ENCODE results near the gene DYNLT2B. TPM values are rescaled to one million over a fixed set of nuclear protein-coding genes. Genes with fewer than 3 reads are reported as not detected.
"Not testable (repeated sequence)": the region's sequence is repeated elsewhere in the genome, so short reads cannot be mapped to it uniquely, and the experiment has no call there.

DYNLT2B gene
- total and polyA plus RNA-seq, 5 donors, result 3.6 to 8.4 (median 4.7) TPM

DNA sequence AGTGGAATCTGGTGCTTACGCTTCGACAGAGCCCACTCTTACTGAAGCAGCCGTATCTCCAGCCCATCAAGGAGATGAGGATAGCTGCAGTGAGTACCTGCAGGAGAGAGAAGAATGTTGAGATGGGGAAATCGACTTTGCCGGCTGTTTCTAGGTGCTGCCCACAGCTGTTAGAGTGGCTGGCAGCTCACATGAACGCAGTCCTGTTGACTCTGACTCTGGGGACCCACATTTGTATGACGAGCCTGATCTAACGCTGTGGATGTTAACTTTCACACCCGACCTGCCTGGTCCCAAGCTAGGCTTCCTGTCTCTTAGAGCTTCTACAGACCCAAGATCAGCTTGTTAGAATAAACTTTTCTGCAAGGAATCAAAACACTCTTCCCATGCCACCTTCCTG lies 8.9 kb upstream of the DYNLT2B start:
- no peak for ATAC-seq
- Histone ChIP-seq H3K9me3 (ENCODE audit: control insufficient read depth, low read length) (no peaks in the 10 kb centered on the region), H3K4me1 (ENCODE audit: control insufficient read depth, insufficient read depth, low read length) (no peaks in the 10 kb centered on the region), H3K27me3 (ENCODE audit: control insufficient read depth, insufficient read depth) (no peaks in the 10 kb centered on the region), H3K27ac (ENCODE audit: low read length) (no peak overlapping the region), H3K4me3 (ENCODE audit: low read length) (no peak overlapping the region)
- intact Hi-C loops (cut with DNase I), result no loop called here
- 70% methylated on average over 9 of the region's 9 CpGs for WGBS
- DNase-seq, result no peak

DNA sequence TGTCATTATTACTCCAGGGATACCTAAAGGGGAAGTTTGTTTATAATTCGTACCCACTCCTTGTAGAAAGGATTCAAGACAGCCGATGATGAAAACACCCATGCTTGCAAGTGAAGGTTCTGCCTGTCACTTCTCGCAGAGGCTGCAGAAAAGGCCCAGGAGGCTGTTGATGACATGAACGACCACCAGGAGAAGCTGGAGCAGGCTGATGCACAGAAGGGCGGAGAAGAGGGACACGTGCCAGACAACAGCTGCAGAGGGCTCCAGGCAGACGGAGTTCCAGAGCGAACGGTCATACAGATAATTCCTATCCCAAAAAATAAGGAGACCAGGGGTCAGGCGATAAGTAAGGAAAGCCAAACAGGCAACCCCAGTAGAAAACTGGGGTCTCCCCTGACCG lies 5.7 kb upstream of the DYNLT2B start:
- DNase-seq, result peak; percentile 44 to 64 (median 48)
- no peak overlapping the region for H3K27ac ChIP-seq (ENCODE audit: low read length)
- H3K9me3 ChIP-seq (ENCODE audit: control insufficient read depth, low read length), result no peaks in the 10 kb centered on the region
- no peak for ATAC-seq
- H3K4me1 ChIP-seq (ENCODE audit: control insufficient read depth, insufficient read depth, low read length), result no peaks in the 10 kb centered on the region
- intact Hi-C loops (cut with DNase I), result no loop called here
- WGBS, result 45% methylated on average over 11 of the region's 11 CpGs
- no peaks in the 10 kb centered on the region for H3K27me3 ChIP-seq (ENCODE audit: control insufficient read depth, insufficient read depth)
- H3K4me3 ChIP-seq (ENCODE audit: low read length), result no peak overlapping the region

DNA sequence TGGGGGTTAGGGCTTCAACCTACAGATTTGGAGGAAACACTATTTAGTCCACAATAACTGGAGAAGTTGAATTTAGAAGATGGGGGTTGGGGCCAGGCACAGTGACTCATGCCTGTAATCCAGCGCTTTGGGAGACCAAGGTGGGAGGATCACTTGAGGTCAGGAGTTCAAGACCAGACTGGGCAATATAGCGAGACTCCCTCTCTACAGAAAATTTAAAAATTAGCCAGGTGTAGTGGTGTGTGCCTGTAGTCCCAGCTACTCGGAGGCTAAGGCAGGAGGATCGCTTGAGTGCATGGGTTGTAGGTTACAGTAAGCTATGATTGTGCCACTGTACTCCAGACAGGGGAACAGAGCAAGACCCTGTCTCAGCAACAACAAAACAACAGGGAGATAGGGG lies 5.0 kb upstream of the DYNLT2B start:
- H3K9me3 ChIP-seq (ENCODE audit: control insufficient read depth, low read length), result no peaks in the 10 kb centered on the region
- DNase-seq (no peak), ATAC-seq (no peak)
- no peak overlapping the region for H3K27ac ChIP-seq (ENCODE audit: low read length)
- WGBS, result 97% methylated on average over 4 of the region's 4 CpGs
- H3K4me3 ChIP-seq (ENCODE audit: low read length), result no peak overlapping the region
- intact Hi-C loops (cut with DNase I), result no loop called here
- no peaks in the 10 kb centered on the region for H3K4me1 ChIP-seq (ENCODE audit: control insufficient read depth, insufficient read depth, low read length)
- H3K27me3 ChIP-seq (ENCODE audit: control insufficient read depth, insufficient read depth), result no peaks in the 10 kb centered on the region

DNA sequence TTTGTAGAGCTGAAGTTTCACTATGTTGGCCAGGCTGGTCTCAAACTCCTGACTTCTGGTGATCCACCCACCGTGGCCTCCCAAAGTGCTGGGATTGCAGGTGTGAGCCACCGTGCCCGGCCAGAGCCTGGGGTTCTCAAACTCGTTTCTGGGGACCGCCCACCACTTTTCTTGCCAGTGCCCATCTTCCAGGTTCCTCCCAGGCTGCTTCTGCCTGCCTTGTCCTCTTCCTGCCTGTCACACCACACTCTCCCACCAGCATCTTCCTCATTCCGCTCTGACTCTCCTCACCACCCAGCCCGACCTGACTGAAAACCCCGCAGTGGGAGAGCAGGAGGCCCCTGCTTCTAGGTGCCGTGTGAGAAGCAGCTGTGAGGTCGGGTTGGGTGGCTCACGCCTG lies 3.1 kb upstream of the DYNLT2B start:
- Histone ChIP-seq H3K27me3 (ENCODE audit: control insufficient read depth, insufficient read depth) (no peaks in the 10 kb centered on the region), H3K9me3 (ENCODE audit: control insufficient read depth, low read length) (no peaks in the 10 kb centered on the region), H3K4me1 (ENCODE audit: control insufficient read depth, insufficient read depth, low read length) (no peaks in the 10 kb centered on the region), H3K4me3 (ENCODE audit: low read length) (no peak overlapping the region), H3K27ac (ENCODE audit: low read length) (no peak overlapping the region)
- no peak for DNase-seq
- 82% methylated on average over 11 of the region's 11 CpGs for WGBS
- no peak for ATAC-seq
- intact Hi-C loops (cut with DNase I), result no loop called here

DNA sequence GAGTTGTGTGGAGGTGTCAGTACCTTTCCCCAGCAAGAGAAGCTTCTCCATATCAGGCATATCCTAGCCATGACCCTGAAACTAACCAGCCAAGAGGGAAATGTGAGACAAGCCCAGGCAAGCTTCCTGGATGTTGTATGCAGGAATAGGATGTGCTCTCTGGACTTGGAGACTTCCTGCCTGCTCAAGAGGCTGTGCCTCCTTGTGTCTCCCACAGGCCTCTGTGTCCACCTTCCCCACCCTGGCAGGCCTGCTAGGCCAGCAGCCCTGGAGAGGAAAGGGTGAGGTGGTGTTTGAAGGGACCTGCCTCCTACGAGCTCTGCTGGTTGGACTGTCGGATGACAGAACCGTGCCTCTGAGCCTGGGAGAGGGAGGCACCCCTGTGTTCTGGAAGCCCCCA lies 2.1 kb upstream of the DYNLT2B start:
- DNase-seq (no peak), ATAC-seq (no peak)
- no peaks in the 10 kb centered on the region for H3K9me3 ChIP-seq (ENCODE audit: control insufficient read depth, low read length)
- H3K4me3 ChIP-seq (ENCODE audit: low read length), result no peak overlapping the region
- intact Hi-C loops (cut with DNase I), result no loop called here
- no peaks in the 10 kb centered on the region for H3K27me3 ChIP-seq (ENCODE audit: control insufficient read depth, insufficient read depth)
- no peaks in the 10 kb centered on the region for H3K4me1 ChIP-seq (ENCODE audit: control insufficient read depth, insufficient read depth, low read length)
- WGBS, result 59% methylated on average over 3 of the region's 3 CpGs
- no peak overlapping the region for H3K27ac ChIP-seq (ENCODE audit: low read length)

GRCh38 chr3:196316799-196317686 lies 997 bp downstream of the DYNLT2B start:
- intact Hi-C loops (cut with DNase I); H3K4me1 ChIP-seq (ENCODE audit: control insufficient read depth, insufficient read depth, low read length); ATAC-seq; H3K9me3 ChIP-seq (ENCODE audit: control insufficient read depth, low read length); H3K27me3 ChIP-seq (ENCODE audit: control insufficient read depth, insufficient read depth); DNase-seq: not testable (repeated sequence)
- peak overlapping the region; percentile 84 for H3K27ac ChIP-seq (ENCODE audit: low read length)
- peak overlapping the region; percentile 74 for H3K4me3 ChIP-seq (ENCODE audit: low read length)
- WGBS, result 11% methylated on average over 16 of the region's 17 CpGs

DNA sequence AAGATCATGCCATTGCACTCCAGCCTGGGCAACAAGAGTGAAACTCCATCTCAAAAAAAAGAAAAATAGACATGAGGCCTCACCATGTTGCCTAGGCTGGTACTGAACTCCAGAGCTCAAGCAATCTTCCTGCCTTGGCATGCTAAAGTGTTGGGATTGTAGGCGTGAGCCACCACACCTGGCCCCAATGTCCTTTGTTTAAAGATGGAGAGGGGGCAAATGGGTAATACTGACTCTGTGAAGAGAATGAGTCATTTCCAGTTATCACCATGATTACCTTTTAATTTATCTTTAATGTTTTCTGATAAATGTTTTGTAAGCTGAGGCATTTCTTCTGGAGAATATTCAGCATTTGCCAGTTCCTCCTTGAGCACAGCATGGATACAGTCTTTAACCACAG lies 2.2 kb downstream of the DYNLT2B start:
- WGBS, result 91% methylated on average over 1 of the region's 1 CpG

GRCh38 chr3:196314597-196314996 lies 3.4 kb downstream of the DYNLT2B start:
- no peak for ATAC-seq
- Histone ChIP-seq H3K4me3 (ENCODE audit: low read length) (no peak overlapping the region), H3K27ac (ENCODE audit: low read length) (no peak overlapping the region), H3K4me1 (ENCODE audit: control insufficient read depth, insufficient read depth, low read length) (no peaks in the 10 kb centered on the region), H3K9me3 (ENCODE audit: control insufficient read depth, low read length) (no peaks in the 10 kb centered on the region), H3K27me3 (ENCODE audit: control insufficient read depth, insufficient read depth) (no peaks in the 10 kb centered on the region)
- 96% methylated on average over 3 of the region's 3 CpGs for whole genome bisulfite sequencing
- DNase-seq, result no peak
- intact Hi-C loops (cut with DNase I), result no loop called here

More for the DNA sequence above, 2.2 kb downstream of the DYNLT2B start:
- Histone ChIP-seq H3K27ac (ENCODE audit: low read length) (no peak overlapping the region), H3K27me3 (ENCODE audit: control insufficient read depth, insufficient read depth) (no peaks in the 10 kb centered on the region), H3K4me3 (ENCODE audit: low read length) (no peak overlapping the region), H3K9me3 (ENCODE audit: control insufficient read depth, low read length) (no peaks in the 10 kb centered on the region), H3K4me1 (ENCODE audit: control insufficient read depth, insufficient read depth, low read length) (no peaks in the 10 kb centered on the region)
- intact Hi-C loops (cut with DNase I), result no loop called here
- DNase-seq, result no peak
- no peak for ATAC-seq

DNA sequence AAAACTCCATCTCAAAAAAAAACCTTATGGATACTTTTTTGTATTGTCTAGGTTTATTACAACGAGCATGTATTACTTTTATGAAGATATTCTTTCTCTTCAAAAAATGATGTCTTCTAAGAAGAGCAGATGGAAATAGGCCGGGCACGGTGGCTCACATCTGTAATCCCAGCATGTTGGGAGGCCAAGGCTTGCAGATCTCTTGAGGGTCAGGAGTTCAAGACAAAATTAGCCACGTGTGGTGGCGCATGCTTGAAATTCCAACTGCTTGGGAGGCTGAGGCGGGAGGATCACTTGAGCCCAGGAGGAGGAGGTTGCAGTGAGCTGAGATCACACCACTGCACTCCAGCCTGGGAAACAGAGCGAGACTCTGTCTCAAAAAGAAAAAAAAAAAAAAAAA lies 4.0 kb downstream of the DYNLT2B start:
- H3K9me3 ChIP-seq (ENCODE audit: control insufficient read depth, low read length); H3K4me3 ChIP-seq (ENCODE audit: low read length); ATAC-seq; intact Hi-C loops (cut with DNase I); H3K4me1 ChIP-seq (ENCODE audit: control insufficient read depth, insufficient read depth, low read length); H3K27me3 ChIP-seq (ENCODE audit: control insufficient read depth, insufficient read depth); DNase-seq; H3K27ac ChIP-seq (ENCODE audit: low read length): not testable (repeated sequence)
- WGBS, result 84% methylated on average over 7 of the region's 7 CpGs

DNA sequence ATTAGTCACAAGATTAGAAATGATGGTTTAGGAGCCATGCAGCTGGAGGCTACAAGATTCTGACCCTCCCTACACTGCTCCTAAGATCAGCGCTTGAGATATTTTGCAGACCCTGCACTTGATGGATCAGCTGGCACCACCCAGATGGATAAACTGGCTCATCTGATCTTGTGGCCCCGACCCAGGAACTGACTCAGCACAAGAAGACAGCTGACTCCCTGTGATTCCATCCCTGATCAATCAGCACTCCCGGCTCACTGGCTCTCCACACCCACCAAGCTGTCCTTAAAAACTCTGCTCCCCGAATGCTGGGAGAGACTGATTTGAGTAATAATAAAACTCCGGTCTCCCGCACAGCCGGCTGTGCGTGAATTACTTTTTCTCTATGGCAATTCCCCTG lies 15.1 kb downstream of the DYNLT2B start:
- H3K27ac ChIP-seq (ENCODE audit: low read length); H3K4me1 ChIP-seq (ENCODE audit: control insufficient read depth, insufficient read depth, low read length); ATAC-seq; H3K27me3 ChIP-seq (ENCODE audit: control insufficient read depth, insufficient read depth); H3K4me3 ChIP-seq (ENCODE audit: low read length); H3K9me3 ChIP-seq (ENCODE audit: control insufficient read depth, low read length); DNase-seq; intact Hi-C loops (cut with DNase I): not testable (repeated sequence)
- WGBS, result 88% methylated on average over 8 of the region's 8 CpGs

GRCh38 chr3:196302551-196302950 lies 15.5 kb downstream of the DYNLT2B start:
- intact Hi-C loops (cut with DNase I); H3K9me3 ChIP-seq (ENCODE audit: control insufficient read depth, low read length); H3K4me3 ChIP-seq (ENCODE audit: low read length); H3K27me3 ChIP-seq (ENCODE audit: control insufficient read depth, insufficient read depth); H3K27ac ChIP-seq (ENCODE audit: low read length); DNase-seq; ATAC-seq; H3K4me1 ChIP-seq (ENCODE audit: control insufficient read depth, insufficient read depth, low read length): not testable (repeated sequence)
- WGBS, result 73% methylated on average over 7 of the region's 10 CpGs
